Stomach smooth muscle (tissue), 2 donors: Measurements from ENCODE around the gene RASL12.
A peak's percentile ranks its signal among the peaks of the same experiment; 100 is the strongest.

Experiments
- H3K27ac ChIP-seq: one replicate; pipeline ENCODE4 v1.7.0; 2013; ENCODE audit warnings: mild to moderate bottlenecking, low read length, inconsistent platforms
- H3K27me3 ChIP-seq, 2 donors: one replicate each; pipeline ENCODE4 v1.7.0; 2013; ENCODE audit warnings: low read length in 2 of 2; ENCODE audit not compliant: insufficient read depth in 2 of 2, control insufficient read depth in 1 of 2
- H3K36me3 ChIP-seq, 2 donors: one replicate each; pipeline ENCODE4 v1.7.0; 2013; ENCODE audit warnings: low read length in 2 of 2; ENCODE audit not compliant: control insufficient read depth in 2 of 2, insufficient read depth in 2 of 2
- H3K4me1 ChIP-seq: one replicate; pipeline ENCODE4 v1.7.0; 2013; ENCODE audit warnings: low read length; ENCODE audit not compliant: control insufficient read depth, insufficient read depth
- H3K4me3 ChIP-seq, 2 donors: one replicate each; pipeline ENCODE4 v1.7.0; 2013; ENCODE audit warnings: low read length in 2 of 2
- H3K9ac ChIP-seq, 2 donors: one replicate each; pipeline ENCODE4 v1.7.0; 2013; ENCODE audit warnings: low read length in 2 of 2, mild to moderate bottlenecking in 1 of 2
- H3K9me3 ChIP-seq, 2 donors: one replicate each; pipeline ENCODE4 v1.7.0; 2013; ENCODE audit warnings: low read length in 2 of 2; ENCODE audit not compliant: control insufficient read depth in 2 of 2
- donor health status: healthy.
- donor health status: Pancreatic carcinoma.

RASL12 gene

GRCh38 chr15:65062061-65062460 is 5.7 kb downstream of the RASL12 start:
- Histone ChIP-seq H3K36me3 (peaks cover 0 to 8% of the 10 kb centered on the region in 2 donors), H3K27ac (peak overlapping the region; percentile 31), H3K9me3 (no peaks in the 10 kb centered on the region), H3K4me1 (peaks cover 22% of the 10 kb centered on the region), H3K4me3 (no peak overlapping the region), H3K9ac (no peak overlapping the region), H3K27me3 (peaks cover 0 to 2% of the 10 kb centered on the region in 2 donors)

- H3K4me3 ChIP-seq, result no peak overlapping the region
- H3K36me3 ChIP-seq, result peaks cover 0 to 8% of the 10 kb centered on the region in 2 donors
- peaks cover 18% of the 10 kb centered on the region for H3K4me1 ChIP-seq
- H3K27ac ChIP-seq, result peak overlapping the region; percentile 31
- H3K9me3 ChIP-seq, result no peaks in the 10 kb centered on the region
- no peaks in the 10 kb centered on the region for H3K27me3 ChIP-seq
- H3K9ac ChIP-seq, result no peak overlapping the region
These were observed 7.0 kb downstream of the RASL12 start for GRCh38 chr15:65060641-65061397.

- H3K9me3 ChIP-seq, result no peaks in the 10 kb centered on the region
- no peaks in the 10 kb centered on the region for H3K27me3 ChIP-seq
- H3K27ac ChIP-seq, result peak overlapping the region; percentile 31
- H3K4me3 ChIP-seq, result no peak overlapping the region
- H3K9ac ChIP-seq, result no peak overlapping the region
- H3K36me3 ChIP-seq, result peaks cover 0 to 10% of the 10 kb centered on the region in 2 donors
- H3K4me1 ChIP-seq, result peaks cover 17% of the 10 kb centered on the region
These were observed 7.7 kb downstream of the RASL12 start for GRCh38 chr15:65059931-65060596.

- H3K4me3 ChIP-seq, result no peak overlapping the region
- H3K36me3 ChIP-seq, result peaks cover 0 to 10% of the 10 kb centered on the region in 2 donors
- H3K27me3 ChIP-seq, result no peaks in the 10 kb centered on the region
- H3K27ac ChIP-seq, result peak overlapping the region; percentile 24
- H3K9ac ChIP-seq, result no peak overlapping the region
- H3K4me1 ChIP-seq, result peaks cover 24% of the 10 kb centered on the region
- no peaks in the 10 kb centered on the region for H3K9me3 ChIP-seq
These were observed 8.4 kb downstream of the RASL12 start for GRCh38 chr15:65059369-65059750.

GRCh38 chr15:65058394-65059368 is 9.1 kb downstream of the RASL12 start:
- H3K4me1 ChIP-seq, result peaks cover 26% of the 10 kb centered on the region
- peak overlapping the region; percentile 24 for H3K27ac ChIP-seq

GRCh38 chr15:65057549-65057940 is 10.2 kb downstream of the RASL12 start:
- Histone ChIP-seq H3K9ac (no peak overlapping the region), H3K36me3 (peaks cover 0 to 12% of the 10 kb centered on the region in 2 donors), H3K4me3 (no peak overlapping the region), H3K4me1 (peaks cover 23% of the 10 kb centered on the region), H3K9me3 (no peaks in the 10 kb centered on the region), H3K27me3 (no peaks in the 10 kb centered on the region), H3K27ac (peak overlapping the region; percentile 31)

More at GRCh38 chr15:65058394-65059368, 9.1 kb downstream of the RASL12 start:
- Histone ChIP-seq H3K36me3 (peaks cover 0 to 10% of the 10 kb centered on the region in 2 donors), H3K9ac (no peak overlapping the region), H3K27me3 (no peaks in the 10 kb centered on the region), H3K4me3 (no peak overlapping the region), H3K9me3 (no peaks in the 10 kb centered on the region)

GRCh38 chr15:65056868-65057548 is 10.8 kb downstream of the RASL12 start:
- peaks cover 21% of the 10 kb centered on the region for H3K4me1 ChIP-seq
- H3K36me3 ChIP-seq, result peaks cover 0 to 12% of the 10 kb centered on the region in 2 donors

GRCh38 chr15:65056106-65056505 is 11.7 kb downstream of the RASL12 start:
- peaks cover 20% of the 10 kb centered on the region for H3K4me1 ChIP-seq

More at GRCh38 chr15:65056868-65057548, 10.8 kb downstream of the RASL12 start:
- Histone ChIP-seq H3K27me3 (no peaks in the 10 kb centered on the region), H3K4me3 (no peak overlapping the region), H3K9me3 (no peaks in the 10 kb centered on the region), H3K27ac (peak overlapping the region; percentile 31), H3K9ac (no peak overlapping the region)

GRCh38 chr15:65055201-65055870 is 12.5 kb downstream of the RASL12 start:
- peak overlapping the region; percentile 55 for H3K27ac ChIP-seq
- H3K36me3 ChIP-seq, result peaks cover 0 to 12% of the 10 kb centered on the region in 2 donors

More at GRCh38 chr15:65056106-65056505, 11.7 kb downstream of the RASL12 start:
- Histone ChIP-seq H3K9ac (peak overlapping the region in 1 of 2 donors; percentile 9), H3K9me3 (no peaks in the 10 kb centered on the region), H3K36me3 (peaks cover 0 to 12% of the 10 kb centered on the region in 2 donors), H3K27me3 (no peaks in the 10 kb centered on the region), H3K27ac (peak overlapping the region; percentile 55), H3K4me3 (no peak overlapping the region)

More at GRCh38 chr15:65055201-65055870, 12.5 kb downstream of the RASL12 start:
- Histone ChIP-seq H3K4me3 (no peak overlapping the region), H3K9me3 (no peaks in the 10 kb centered on the region), H3K4me1 (peaks cover 16% of the 10 kb centered on the region), H3K27me3 (no peaks in the 10 kb centered on the region), H3K9ac (peak overlapping the region; percentile 5 to 9)
